ENCODE results near the gene ZBTB4. TPM values are rescaled to one million over a fixed set of nuclear protein-coding genes. Genes with fewer than 3 reads are reported as not detected.

ZBTB4 gene
- total and polyA plus RNA-seq, 2 experiments from 2014 or later: 3.6 to 11.2 TPM

- Mint-ChIP-seq H3K4me3 (no peak overlapping the region), H3K27ac (no peak overlapping the region), H3K4me1 (no peaks in the 10 kb centered on the region), H3K27me3 (ENCODE audit: insufficient read depth, low read depth, poor library complexity) (peaks cover 9% of the 10 kb centered on the region), H3K36me3 (ENCODE audit: low read depth) (peaks cover 96% of the 10 kb centered on the region), H3K9me3 (no peaks in the 10 kb centered on the region; the same call in 2 of the 3 replicates)
- Histone ChIP-seq H3K79me2 (replicated peaks; ENCODE audit: insufficient read depth) (no peaks in the 10 kb centered on the region; the same call in 1 of the 2 replicates), H3K9me2 (ENCODE audit: insufficient read depth) (no peaks in the 10 kb centered on the region), H3K27ac (ENCODE audit: low read depth) (no peak overlapping the region), H3F3A (replicated peaks; ENCODE audit: low read depth) (peaks cover 2% of the 10 kb centered on the region; the same call in 1 of the 2 replicates), H3K4me2 (no peak overlapping the region), H3K36me3 (ENCODE audit: insufficient read depth) (peaks cover 45% of the 10 kb centered on the region), H2AFZ (no peak overlapping the region), H3K4me3 (no peak overlapping the region), H3K4me1 (ENCODE audit: insufficient read depth) (no peaks in the 10 kb centered on the region), H3K27me3 (ENCODE audit: insufficient read depth) (no peaks in the 10 kb centered on the region), H4K20me1 (replicated peaks; ENCODE audit: insufficient read depth) (0 out of 2 replicates have a peak, but pooled peaks cover 2% of the 10 kb centered on the region)
- ATAC-seq: no peak
- no peak for DNase-seq (ENCODE audit: low spot score)
- TF ChIP-seq ZNF331 (CRISPR knock-in tag; IDR thresholded peaks at IDR 0.05; ENCODE audit: low read depth) (no peak), JUNB (IDR thresholded peaks at IDR 0.05; ENCODE audit: unreplicated experiment) (no peak), CREB1 (CRISPR knock-in tag; IDR thresholded peaks at IDR 0.05; ENCODE audit: low read depth) (no peak), CTCF (conservative IDR thresholded peaks at IDR 0.05; ENCODE audit: low read depth in 2 of 2) (no peak), ZNF462 (CRISPR knock-in tag; IDR thresholded peaks at IDR 0.05) (no peak)
These were observed 28.7 kb upstream of the ZBTB4 start for GRCh38 chr17:7508145-7508544.
